ENCODE results near the gene SCPEP1.

SCPEP1 gene

GRCh38 chr17:56992364-56992763 is 14.4 kb downstream of the SCPEP1 start:
- TF ChIP-seq CREB1 (IDR thresholded peaks at IDR 0.05; ENCODE audit: low read depth) (no peak), TAF1 (IDR thresholded peaks at IDR 0.05; ENCODE audit: low read depth) (no peak), TEAD4 (IDR thresholded peaks at IDR 0.05) (no peak), REST (IDR thresholded peaks at IDR 0.05; ENCODE audit: low read depth) (no peak), EGR1 (IDR thresholded peaks at IDR 0.05) (no peak), FOXM1 (IDR thresholded peaks at IDR 0.05; ENCODE audit: borderline replicate concordance, low read depth) (no peak), MAX (IDR thresholded peaks at IDR 0.05) (no peak), CEBPB (IDR thresholded peaks at IDR 0.05) (no peak), ZBTB7A (IDR thresholded peaks at IDR 0.05; ENCODE audit: low read depth) (no peak), EP300 (IDR thresholded peaks at IDR 0.05; ENCODE audit: borderline replicate concordance) (no peak), YY1 (IDR thresholded peaks at IDR 0.05; ENCODE audit: low read depth) (no peak), TCF12 (IDR thresholded peaks at IDR 0.05; ENCODE audit: low read depth) (no peak)
- TF ChIP-seq, protein P1, sequence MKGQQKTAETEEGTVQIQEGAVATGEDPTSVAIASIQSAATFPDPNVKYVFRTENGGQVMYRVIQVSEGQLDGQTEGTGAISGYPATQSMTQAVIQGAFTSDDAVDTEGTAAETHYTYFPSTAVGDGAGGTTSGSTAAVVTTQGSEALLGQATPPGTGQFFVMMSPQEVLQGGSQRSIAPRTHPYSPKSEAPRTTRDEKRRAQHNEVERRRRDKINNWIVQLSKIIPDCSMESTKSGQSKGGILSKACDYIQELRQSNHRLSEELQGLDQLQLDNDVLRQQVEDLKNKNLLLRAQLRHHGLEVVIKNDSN (IDR thresholded peaks at IDR 0.05), result no peak

- TF ChIP-seq EP300 (IDR thresholded peaks at IDR 0.05; ENCODE audit: borderline replicate concordance), result no peak
- no peak for TF ChIP-seq NFIC (IDR thresholded peaks at IDR 0.05)
- no peak for TF ChIP-seq CREB1 (IDR thresholded peaks at IDR 0.05; ENCODE audit: low read depth)
- TF ChIP-seq TEAD4 (IDR thresholded peaks at IDR 0.05), result no peak
- TF ChIP-seq RAD21 (IDR thresholded peaks at IDR 0.05; ENCODE audit: low read depth), result no peak
- no peak for TF ChIP-seq TCF12 (IDR thresholded peaks at IDR 0.05; ENCODE audit: low read depth)
- TF ChIP-seq CEBPB (IDR thresholded peaks at IDR 0.05), result no peak
- TF ChIP-seq TAF1 (IDR thresholded peaks at IDR 0.05; ENCODE audit: low read depth), result no peak
- TF ChIP-seq FOXM1 (IDR thresholded peaks at IDR 0.05; ENCODE audit: borderline replicate concordance, low read depth), result no peak
- TF ChIP-seq EGR1 (IDR thresholded peaks at IDR 0.05), result no peak
- no peak for TF ChIP-seq ZBTB7A (IDR thresholded peaks at IDR 0.05; ENCODE audit: low read depth)
- TF ChIP-seq, protein P1 (IDR thresholded peaks at IDR 0.05), result no peak
- no peak for TF ChIP-seq REST (IDR thresholded peaks at IDR 0.05; ENCODE audit: low read depth)
- no peak for TF ChIP-seq YY1 (IDR thresholded peaks at IDR 0.05; ENCODE audit: low read depth)
- no peak for TF ChIP-seq MAX (IDR thresholded peaks at IDR 0.05)
Measured at GRCh38 chr17:56994009-56994792, 16.3 kb downstream of the SCPEP1 start.

- TF ChIP-seq YY1 (IDR thresholded peaks at IDR 0.05; ENCODE audit: low read depth), result no peak
- no peak for TF ChIP-seq EGR1 (IDR thresholded peaks at IDR 0.05)
- no peak for TF ChIP-seq CREB1 (IDR thresholded peaks at IDR 0.05; ENCODE audit: low read depth)
- no peak for TF ChIP-seq CEBPB (IDR thresholded peaks at IDR 0.05)
- no peak for TF ChIP-seq TEAD4 (IDR thresholded peaks at IDR 0.05)
- TF ChIP-seq EP300 (IDR thresholded peaks at IDR 0.05; ENCODE audit: borderline replicate concordance), result no peak
- TF ChIP-seq REST (IDR thresholded peaks at IDR 0.05; ENCODE audit: low read depth), result no peak
- no peak for TF ChIP-seq TAF1 (IDR thresholded peaks at IDR 0.05; ENCODE audit: low read depth)
- TF ChIP-seq MAX (IDR thresholded peaks at IDR 0.05), result no peak
- TF ChIP-seq ZBTB7A (IDR thresholded peaks at IDR 0.05; ENCODE audit: low read depth), result no peak
- TF ChIP-seq TCF12 (IDR thresholded peaks at IDR 0.05; ENCODE audit: low read depth), result no peak
- no peak for TF ChIP-seq NFIC (IDR thresholded peaks at IDR 0.05)
- TF ChIP-seq, protein P1 (IDR thresholded peaks at IDR 0.05), result no peak
- TF ChIP-seq FOXM1 (IDR thresholded peaks at IDR 0.05; ENCODE audit: borderline replicate concordance, low read depth), result no peak
- no peak for TF ChIP-seq RAD21 (IDR thresholded peaks at IDR 0.05; ENCODE audit: low read depth)
Measured at GRCh38 chr17:56995766-56996165, 17.8 kb downstream of the SCPEP1 start.

Data from Ishikawa (cell line).